Posterior cingulate gyrus (tissue), 11 donors: ENCODE measurements around the gene DCDC1.

Experiments
- DNase-seq, 10 donors: peaks; one replicate each; pipeline versions ENCODE4 v3.0.0 to v3.0.0-alpha.2; 2020 to 2021; ENCODE audit warnings: mixed read lengths in 3 of 10
- intact Hi-C: fragments of 100-400 bp; cut with DNase I; formaldehyde crosslinking; loops from one replicate; pipeline ENCODE4 v1.15.1; 2023

DCDC1 gene

GRCh38 chr11:31117038-31117437, 252.5 kb downstream of the DCDC1 start:
- intact Hi-C loops = no loop called here
- no peak for DNase-seq

- DNase-seq = no peak
- intact Hi-C loops = no loop called here
Observed at GRCh38 chr11:31114442-31114841, 255.1 kb downstream of the DCDC1 start.

- no peak for DNase-seq
- intact Hi-C loops = no loop called here
Observed at GRCh38 chr11:31110830-31111229, 258.7 kb downstream of the DCDC1 start.

- intact Hi-C loops = loop anchor here (5.0 kb wide), 2 partner anchors 763 to 1063 kb away; no protein-coding TSS in a partner anchor
- DNase-seq = no peak
Observed at GRCh38 chr11:31109446-31109845, 260.1 kb downstream of the DCDC1 start.

- intact Hi-C loops = loop anchor here (5.0 kb wide), 2 partner anchors 765 to 1065 kb away; no protein-coding TSS in a partner anchor
Observed at GRCh38 chr11:31107649-31108048, 261.9 kb downstream of the DCDC1 start.

GRCh38 chr11:31106968-31107576, 262.5 kb downstream of the DCDC1 start:
- intact Hi-C loops = loop anchor here (5.0 kb wide), 2 partner anchors 765 to 1065 kb away; no protein-coding TSS in a partner anchor
- DNase-seq = peak in 8 of 10 donors; percentile 24 to 93 (median 58)

More at GRCh38 chr11:31107649-31108048, 261.9 kb downstream of the DCDC1 start:
- no peak for DNase-seq

- no peak for DNase-seq
- intact Hi-C loops = loop anchor here (5.0 kb wide), 2 partner anchors 766 to 1066 kb away; no protein-coding TSS in a partner anchor
Observed at GRCh38 chr11:31106326-31106725, 263.2 kb downstream of the DCDC1 start.

- no peak for DNase-seq
- intact Hi-C loops = no loop called here
Observed at GRCh38 chr11:31102875-31103274, 266.7 kb downstream of the DCDC1 start.

- no peak for DNase-seq
- intact Hi-C loops = no loop called here
Observed at GRCh38 chr11:31102316-31102715, 267.2 kb downstream of the DCDC1 start.

- no peak for DNase-seq
- intact Hi-C loops = no loop called here
Observed at GRCh38 chr11:31096191-31096805, 273.2 kb downstream of the DCDC1 start.

GRCh38 chr11:31092638-31093037, 276.9 kb downstream of the DCDC1 start:
- intact Hi-C loops = no loop called here

GRCh38 chr11:31089117-31089516, 280.4 kb downstream of the DCDC1 start:
- intact Hi-C loops = no loop called here
- no peak for DNase-seq

More at GRCh38 chr11:31092638-31093037, 276.9 kb downstream of the DCDC1 start:
- no peak for DNase-seq

GRCh38 chr11:31069447-31070205, 299.9 kb downstream of the DCDC1 start:
- no peak for DNase-seq
- intact Hi-C loops = no loop called here

GRCh38 chr11:31060880-31061279, 308.7 kb downstream of the DCDC1 start:
- no peak for DNase-seq
- intact Hi-C loops = no loop called here

GRCh38 chr11:31059529-31059928, 310.0 kb downstream of the DCDC1 start:
- no peak for DNase-seq
- intact Hi-C loops = no loop called here

GRCh38 chr11:31050061-31050765, 319.3 kb downstream of the DCDC1 start:
- peak in 1 of 10 donors; percentile 29 for DNase-seq

GRCh38 chr11:31045335-31045734, 324.2 kb downstream of the DCDC1 start:
- intact Hi-C loops = no loop called here
- DNase-seq = no peak

More at GRCh38 chr11:31050061-31050765, 319.3 kb downstream of the DCDC1 start:
- intact Hi-C loops = no loop called here

GRCh38 chr11:31030138-31030792, 339.3 kb downstream of the DCDC1 start:
- DNase-seq = peak in 1 of 10 donors; percentile 62
- intact Hi-C loops = no loop called here

- intact Hi-C loops = no loop called here
- no peak for DNase-seq
Observed at GRCh38 chr11:31026315-31026714, 343.2 kb downstream of the DCDC1 start.

- DNase-seq = no peak
- intact Hi-C loops = no loop called here
Observed at GRCh38 chr11:31022080-31022479, 347.5 kb downstream of the DCDC1 start.
